Lung (tissue), 12 donors: Measurements from ENCODE around the gene NEURL1B. TPM values are rescaled to one million over a fixed set of nuclear protein-coding genes. Genes with fewer than 3 reads are reported as not detected.

ENCODE experiments used
- ATAC-seq: fragments of 200-7000 bp; cut with Tn5 transposase; one replicate; pipeline ENCODE4 v1.9.1; 2020; ENCODE audit warnings: moderate number of reproducible peaks; ENCODE audit not compliant: insufficient read depth, low FRiP score
- DNase-seq, 3 donors: peaks; one replicate each; pipeline ENCODE4 v3.0.0-alpha.2; 2013 to 2017
- H3K27ac ChIP-seq, 2 donors: one replicate each; pipeline ENCODE4 v1.5.1; 2013; ENCODE audit warnings: mild to moderate bottlenecking in 2 of 2, moderate library complexity in 2 of 2, control low read depth in 1 of 2, inconsistent platforms in 1 of 2, low read depth in 1 of 2, low read length in 1 of 2
- H3K27me3 ChIP-seq, 3 donors: one replicate each; pipeline ENCODE4 v1.5.1; 2013; ENCODE audit warnings: low read length in 2 of 3; ENCODE audit not compliant: control insufficient read depth in 3 of 3, insufficient read depth in 3 of 3
- H3K36me3 ChIP-seq, 4 donors: one replicate each; pipeline ENCODE4 v1.5.1; 2013; ENCODE audit warnings: low read length in 4 of 4, mild to moderate bottlenecking in 1 of 4, moderate library complexity in 1 of 4; ENCODE audit not compliant: control insufficient read depth in 4 of 4, insufficient read depth in 4 of 4
- H3K4me1 ChIP-seq, 5 donors: one replicate each; pipeline ENCODE4 v1.5.1; 2013; ENCODE audit warnings: low read length in 5 of 5, mild to moderate bottlenecking in 2 of 5, moderate library complexity in 1 of 5; ENCODE audit not compliant: control insufficient read depth in 5 of 5, insufficient read depth in 5 of 5
- H3K4me3 ChIP-seq: one replicate; pipeline ENCODE4 v1.5.1; 2013; ENCODE audit warnings: mild to moderate bottlenecking, control low read depth, moderate library complexity
- H3K9ac ChIP-seq, 2 donors: one replicate each; pipeline ENCODE4 v1.5.1; 2013; ENCODE audit warnings: low read length in 2 of 2, control low read depth in 1 of 2; ENCODE audit not compliant: insufficient read depth in 1 of 2
- H3K9me3 ChIP-seq, 4 donors: one replicate each; pipeline ENCODE4 v1.5.1; 2013; ENCODE audit warnings: low read length in 3 of 4, mild to moderate bottlenecking in 1 of 4, moderate library complexity in 1 of 4; ENCODE audit not compliant: control insufficient read depth in 4 of 4, insufficient read depth in 3 of 4
- CTCF ChIP-seq: IDR thresholded peaks from 2 replicates; pipeline ENCODE4 v1.5.1; 2012; ENCODE audit warnings: mild to moderate bottlenecking; ENCODE audit errors: control extremely low read depth, extremely low read depth
- WGBS, 2 donors: extraction: QIAGEN DNeasy Blood & Tissue Kit; methylation state at CpG; one replicate each; pipeline ENCODE4 v1.1.7; 2013; 5-methylcytosine and 5-hydroxymethylcytosine counted together
- polyA plus RNA-seq, 2 donors: library from polyadenylated mRNA; stranded (reverse); fragments of 200-250 nt; gene quantifications; one replicate each; pipeline ENCODE4 v1.2.1, GENCODE V29; 2013
- total RNA-seq, 2 donors: library from RNA; depleted of rRNA in 1 of 2; stranded (reverse); fragments of >200 nt in 1 of 2; gene quantifications; one replicate each; pipeline ENCODE4 v1.2.1, GENCODE V29; 2014 to 2021
- donor health status: control.
- donor health status: control.
- donor health status: Bipolar disorder and iron deficiency.
- donor health status: healthy.
- donor health status: DM: yes; HTN: yes; CAD: no.

NEURL1B gene
- total and polyA plus RNA-seq, 4 donors: 5.1 to 26.4 (median 11.8) TPM

DNA sequence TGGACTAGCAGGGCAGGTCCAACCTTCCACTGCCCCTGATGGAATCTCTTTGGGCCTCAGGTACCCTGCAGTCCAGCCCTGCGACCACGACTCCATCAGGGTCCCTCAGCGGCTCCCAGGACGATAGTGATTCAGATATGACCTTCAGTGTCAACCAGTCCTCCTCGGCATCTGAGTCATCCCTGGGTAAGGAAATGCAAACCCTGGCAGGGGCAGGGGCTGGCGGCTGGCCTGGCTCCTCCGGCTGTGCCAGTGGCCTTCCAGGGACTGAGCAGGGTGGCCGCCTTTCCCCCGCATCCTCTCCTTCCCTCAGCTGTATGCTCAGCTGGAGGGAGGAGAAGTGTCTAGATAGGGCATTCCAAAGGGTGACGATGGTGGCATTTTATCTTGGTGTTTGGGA, 45.0 kb downstream of the NEURL1B start:
- TF ChIP-seq CTCF: no peak
- 88 to 90% methylated on average over 10 of the region's 10 CpGs for WGBS, 2 donors
- ATAC-seq: no peak
- H3K4me3 ChIP-seq: no peak overlapping the region
- DNase-seq: no peak
- H3K9ac ChIP-seq: no peak overlapping the region
- no peaks in the 10 kb centered on the region for H3K9me3 ChIP-seq
- peaks cover 0 to 12% (median 7%) of the 10 kb centered on the region in 5 donors for H3K4me1 ChIP-seq
- no peaks in the 10 kb centered on the region for H3K27me3 ChIP-seq
- H3K27ac ChIP-seq: no peak overlapping the region
- peaks cover 0 to 5% (median 3%) of the 10 kb centered on the region in 4 donors for H3K36me3 ChIP-seq

DNA sequence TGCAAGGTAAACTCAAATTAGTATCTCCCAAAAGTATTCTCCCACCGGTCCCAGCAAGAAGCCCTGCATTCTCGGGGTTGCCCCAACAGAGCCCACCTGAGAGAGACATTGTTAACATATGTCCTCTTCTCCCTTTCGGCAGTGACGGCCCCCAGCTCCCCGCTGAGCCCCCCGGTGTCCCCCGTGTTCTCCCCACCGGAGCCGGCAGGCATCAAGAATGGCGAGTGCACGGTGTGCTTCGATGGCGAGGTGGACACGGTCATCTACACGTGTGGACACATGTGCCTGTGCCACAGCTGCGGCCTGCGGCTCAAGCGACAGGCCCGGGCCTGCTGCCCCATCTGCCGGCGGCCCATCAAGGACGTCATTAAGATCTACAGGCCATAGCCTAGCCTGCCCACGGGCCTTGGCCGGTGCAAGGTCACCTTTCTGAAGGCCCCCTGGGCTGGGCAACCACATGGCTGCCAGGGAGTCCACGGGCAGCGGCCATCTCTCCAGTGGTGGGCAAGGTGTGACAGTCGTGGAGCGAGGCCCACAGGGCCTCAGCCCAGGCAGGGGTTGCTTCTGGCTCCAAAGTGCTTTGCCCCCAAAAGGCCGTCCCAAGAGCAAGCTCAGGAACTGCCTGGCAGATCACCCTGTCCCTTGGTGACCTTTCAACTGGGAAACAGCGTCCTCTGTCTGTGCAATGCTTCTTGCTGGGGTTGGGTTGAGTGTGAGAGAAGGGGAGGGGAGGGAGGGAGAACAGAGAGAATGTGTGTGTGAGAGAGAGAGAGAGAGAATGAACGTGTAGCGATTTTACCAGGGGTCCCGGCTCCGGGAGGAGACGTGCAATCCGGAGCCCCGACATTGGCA, 45.7 kb downstream of the NEURL1B start:
- Histone ChIP-seq H3K9ac (no peak overlapping the region), H3K4me3 (no peak overlapping the region), H3K4me1 (peaks cover 0 to 12% (median 7%) of the 10 kb centered on the region in 5 donors), H3K36me3 (peaks cover 0 to 5% (median 3%) of the 10 kb centered on the region in 4 donors), H3K27me3 (no peaks in the 10 kb centered on the region), H3K27ac (no peak overlapping the region), H3K9me3 (no peaks in the 10 kb centered on the region)
- 94 to 95% methylated on average over 37 of the region's 37 CpGs for WGBS, 2 donors
- DNase-seq (no peak), ATAC-seq (no peak)
- no peak for TF ChIP-seq CTCF

GRCh38 chr5:172687940-172688339, 46.9 kb downstream of the NEURL1B start:
- Histone ChIP-seq H3K4me3 (no peak overlapping the region), H3K9ac (no peak overlapping the region), H3K9me3 (no peaks in the 10 kb centered on the region), H3K27me3 (no peaks in the 10 kb centered on the region), H3K36me3 (peaks cover 0 to 5% (median 3%) of the 10 kb centered on the region in 4 donors), H3K27ac (peak overlapping the region in 1 of 2 donors; percentile 59), H3K4me1 (peaks cover 7 to 12% (median 10%) of the 10 kb centered on the region in 5 donors)
- no peak for DNase-seq
- ATAC-seq: no peak
- 84 to 86% methylated on average over 4 of the region's 4 CpGs for WGBS, 2 donors
- TF ChIP-seq CTCF: no peak
